ENCODE measurements around the gene DHX30.

GRCh38 chr3:47804577-47804976, 1.6 kb downstream of the DHX30 start:
- TF ChIP-seq CTCF (IDR thresholded peaks at IDR 0.05) (no peak), EP300 (IDR thresholded peaks at IDR 0.05) (no peak), POLR2A (IDR thresholded peaks at IDR 0.05) (no peak)

All from upper lobe of left lung (tissue), 4 donors.